ENCODE measurements around the gene RNF213.

RNF213 gene

GRCh38 chr17:80352216-80352895 lies 91.7 kb downstream of the RNF213 start:
- no peak for DNase-seq (ENCODE audit: low read depth)

GRCh38 chr17:80352991-80353665 lies 92.5 kb downstream of the RNF213 start:
- no peak for DNase-seq (ENCODE audit: low read depth)

- DNase-seq (ENCODE audit: low read depth), result no peak
Measured at GRCh38 chr17:80353718-80354275, 93.1 kb downstream of the RNF213 start.

GRCh38 chr17:80354336-80354735 lies 93.7 kb downstream of the RNF213 start:
- DNase-seq (ENCODE audit: low read depth), result no peak

GRCh38 chr17:80356231-80356856 lies 95.7 kb downstream of the RNF213 start:
- DNase-seq (ENCODE audit: low read depth), result no peak

GRCh38 chr17:80358131-80358530 lies 97.5 kb downstream of the RNF213 start:
- no peak for DNase-seq (ENCODE audit: low read depth)

- DNase-seq (ENCODE audit: low read depth), result no peak
Measured at GRCh38 chr17:80358861-80359260, 98.2 kb downstream of the RNF213 start.

GRCh38 chr17:80359422-80360110 lies 98.9 kb downstream of the RNF213 start:
- no peak for DNase-seq (ENCODE audit: low read depth)

GRCh38 chr17:80360396-80360795 lies 99.7 kb downstream of the RNF213 start:
- DNase-seq (ENCODE audit: low read depth), result no peak

GRCh38 chr17:80361495-80362220 lies 101.0 kb downstream of the RNF213 start:
- no peak for DNase-seq (ENCODE audit: low read depth)

- DNase-seq (ENCODE audit: low read depth), result no peak
Measured at GRCh38 chr17:80362428-80363119, 101.9 kb downstream of the RNF213 start.

GRCh38 chr17:80363120-80363515 lies 102.5 kb downstream of the RNF213 start:
- no peak for DNase-seq (ENCODE audit: low read depth)

GRCh38 chr17:80363518-80364090 lies 103.0 kb downstream of the RNF213 start:
- no peak for DNase-seq (ENCODE audit: low read depth)

GRCh38 chr17:80364091-80364691 lies 103.5 kb downstream of the RNF213 start:
- no peak for DNase-seq (ENCODE audit: low read depth)

- DNase-seq (ENCODE audit: low read depth), result no peak
Measured at GRCh38 chr17:80365001-80365965, 104.6 kb downstream of the RNF213 start.

GRCh38 chr17:80365983-80366382 lies 105.3 kb downstream of the RNF213 start:
- DNase-seq (ENCODE audit: low read depth), result no peak

- no peak for DNase-seq (ENCODE audit: low read depth)
Measured at GRCh38 chr17:80367503-80367902, 106.9 kb downstream of the RNF213 start.

GRCh38 chr17:80371196-80371595 lies 110.5 kb downstream of the RNF213 start:
- no peak for DNase-seq (ENCODE audit: low read depth)

GRCh38 chr17:80372456-80372855 lies 111.8 kb downstream of the RNF213 start:
- no peak for DNase-seq (ENCODE audit: low read depth)
